HEK293 (cell line): ENCODE results near the gene IFT172.

Experiments
- CTCF ChIA-PET: fragments of 350-600 bp; formaldehyde crosslinking; extraction: SDS; loops from one replicate; lab custom pipeline; 2021; ENCODE audit warnings: antibody characterized with exemption; lab: Yijun Ruan, JAX
- POLR2A ChIA-PET: fragments of 300-600 bp; formaldehyde crosslinking; extraction: SDS; loops from one replicate; lab custom pipeline; 2020; ENCODE audit warnings: antibody characterized with exemption, inconsistent platforms; lab: Yijun Ruan, JAX
- H3K27ac ChIP-seq: fragments of 200-500 bp; sonication (Bioruptor generic); 2 replicates; pipeline ENCODE4 v1.5.1; 2014; ENCODE audit warnings: low read depth, low read length, control low read depth, inconsistent platforms; ENCODE audit errors: extremely low read depth
- H3K36me3 ChIP-seq, 2 experiments: fragments of 200-500 bp in 1 of 2; sonication (Bioruptor generic) in 1 of 2; 1 replicate in 1 of 2; 2 replicates in 1 of 2; pipeline ENCODE4 v1.5.1; 2014 to 2017; ENCODE audit warnings: inconsistent platforms in 2 of 2, low read length in 2 of 2; ENCODE audit not compliant: control insufficient read depth in 2 of 2, insufficient read depth in 1 of 2
- H3K4me1 ChIP-seq: fragments of 200-500 bp; sonication (Bioruptor generic); 2 replicates; pipeline ENCODE4 v1.5.1; 2014; ENCODE audit warnings: mild to moderate bottlenecking, low read length, inconsistent platforms; ENCODE audit not compliant: control insufficient read depth, insufficient read depth
- H3K4me3 ChIP-seq: 2 replicates; pipeline ENCODE4 v1.5.1; 2011; ENCODE audit warnings: low read depth, mild to moderate bottlenecking, control low read depth, low read length, moderate library complexity
- H3K9me3 ChIP-seq: fragments of 200-500 bp; sonication (Bioruptor generic); 2 replicates; pipeline ENCODE4 v1.5.1; 2014; ENCODE audit warnings: low read depth, low read length, inconsistent platforms; ENCODE audit not compliant: control insufficient read depth, insufficient read depth
- GLI4 ChIP-seq: fragments of 450-650 bp; formaldehyde crosslinking; IDR thresholded peaks from 2 replicates; pipeline ENCODE4 v1.5.1; 2016; ENCODE audit warnings: missing biosample characterization, missing genetic modification characterization
- REPIN1 ChIP-seq: fragments of 450-650 bp; formaldehyde crosslinking; IDR thresholded peaks from 2 replicates; pipeline ENCODE4 v1.5.1; 2017; ENCODE audit warnings: missing biosample characterization, missing genetic modification characterization, low read depth
- ZBTB20 ChIP-seq: fragments of 450-650 bp; formaldehyde crosslinking; IDR thresholded peaks from 2 replicates; pipeline ENCODE4 v1.5.1; 2016; ENCODE audit warnings: missing biosample characterization, missing genetic modification characterization
- ZFP41 ChIP-seq: fragments of 450-650 bp; formaldehyde crosslinking; IDR thresholded peaks from 2 replicates; pipeline ENCODE4 v1.5.1; 2016; ENCODE audit warnings: missing biosample characterization, missing genetic modification characterization, borderline replicate concordance
- ZNF121 ChIP-seq: fragments of 450-650 bp; formaldehyde crosslinking; IDR thresholded peaks from 2 replicates; pipeline ENCODE4 v1.5.1; 2016; ENCODE audit warnings: missing biosample characterization, missing genetic modification characterization
- ZNF16 ChIP-seq: fragments of 450-650 bp; formaldehyde crosslinking; IDR thresholded peaks from 2 replicates; pipeline ENCODE4 v1.5.1; 2016; ENCODE audit warnings: low read depth, missing biosample characterization, missing genetic modification characterization
- ZNF19 ChIP-seq: fragments of 450-650 bp; formaldehyde crosslinking; IDR thresholded peaks from 2 replicates; pipeline ENCODE4; 2016; ENCODE audit warnings: missing biosample characterization, missing genetic modification characterization, low read depth
- ZNF311 ChIP-seq: fragments of 450-650 bp; formaldehyde crosslinking; IDR thresholded peaks from 2 replicates; pipeline ENCODE4 v1.5.1; 2017; ENCODE audit warnings: missing biosample characterization, missing genetic modification characterization, borderline replicate concordance
- ZNF416 ChIP-seq: fragments of 450-650 bp; formaldehyde crosslinking; IDR thresholded peaks from 2 replicates; pipeline ENCODE4 v1.5.1; 2016; ENCODE audit warnings: missing biosample characterization, missing genetic modification characterization
- ZNF473 ChIP-seq: fragments of 450-650 bp; formaldehyde crosslinking; IDR thresholded peaks from 2 replicates; pipeline ENCODE4 v1.5.1; 2017; ENCODE audit warnings: missing biosample characterization, missing genetic modification characterization
- ZNF521 ChIP-seq: fragments of 450-650 bp; formaldehyde crosslinking; IDR thresholded peaks from 2 replicates; pipeline ENCODE4 v1.5.1; 2017; ENCODE audit warnings: missing biosample characterization, mild to moderate bottlenecking, missing genetic modification characterization
- ZNF571 ChIP-seq: fragments of 450-650 bp; formaldehyde crosslinking; IDR thresholded peaks from 2 replicates; pipeline ENCODE4 v1.5.0; 2017; ENCODE audit warnings: missing biosample characterization, missing genetic modification characterization
- ZNF600 ChIP-seq: fragments of 450-650 bp; formaldehyde crosslinking; IDR thresholded peaks from 2 replicates; pipeline ENCODE4 v1.5.1; 2016; ENCODE audit warnings: missing biosample characterization, missing genetic modification characterization
- ZNF629 ChIP-seq: fragments of 450-650 bp; formaldehyde crosslinking; IDR thresholded peaks from 2 replicates; pipeline ENCODE4 v1.5.1; 2017; ENCODE audit warnings: missing biosample characterization, missing genetic modification characterization
- ZNF660 ChIP-seq: fragments of 450-650 bp; IDR thresholded peaks from 2 replicates; pipeline ENCODE4 v1.5.1; 2018; ENCODE audit warnings: missing biosample characterization, mild to moderate bottlenecking, missing genetic modification characterization
- ZNF76 ChIP-seq: fragments of 450-650 bp; formaldehyde crosslinking; IDR thresholded peaks from 2 replicates; pipeline ENCODE4; 2016; ENCODE audit warnings: low read depth, missing biosample characterization, missing genetic modification characterization, borderline replicate concordance
- TF ChIP-seq, protein P1 (sequence below): fragments of 450-650 bp; formaldehyde crosslinking; IDR thresholded peaks from 2 replicates; pipeline ENCODE4 v1.5.1; 2016; ENCODE audit warnings: missing biosample characterization, missing genetic modification characterization, low read depth
- TF ChIP-seq, protein P2 (sequence below): fragments of 450-650 bp; formaldehyde crosslinking; IDR thresholded peaks from 2 replicates; pipeline ENCODE4 v1.5.1; 2016; ENCODE audit warnings: missing biosample characterization, missing genetic modification characterization
- TF ChIP-seq, protein P3 (sequence below): fragments of 450-650 bp; formaldehyde crosslinking; IDR thresholded peaks from 2 replicates; pipeline ENCODE4 v1.5.1; 2016; ENCODE audit warnings: missing biosample characterization, missing genetic modification characterization
- TF ChIP-seq, protein P4 (sequence below): fragments of 450-650 bp; formaldehyde crosslinking; IDR thresholded peaks from 2 replicates; pipeline ENCODE4 v1.5.1; 2016; ENCODE audit warnings: missing biosample characterization, missing genetic modification characterization
- TF ChIP-seq, protein P5 (sequence below): fragments of 450-650 bp; formaldehyde crosslinking; IDR thresholded peaks from 2 replicates; pipeline ENCODE4 v1.5.1; 2017; ENCODE audit warnings: missing biosample characterization, missing genetic modification characterization

Gene IFT172

DNA sequence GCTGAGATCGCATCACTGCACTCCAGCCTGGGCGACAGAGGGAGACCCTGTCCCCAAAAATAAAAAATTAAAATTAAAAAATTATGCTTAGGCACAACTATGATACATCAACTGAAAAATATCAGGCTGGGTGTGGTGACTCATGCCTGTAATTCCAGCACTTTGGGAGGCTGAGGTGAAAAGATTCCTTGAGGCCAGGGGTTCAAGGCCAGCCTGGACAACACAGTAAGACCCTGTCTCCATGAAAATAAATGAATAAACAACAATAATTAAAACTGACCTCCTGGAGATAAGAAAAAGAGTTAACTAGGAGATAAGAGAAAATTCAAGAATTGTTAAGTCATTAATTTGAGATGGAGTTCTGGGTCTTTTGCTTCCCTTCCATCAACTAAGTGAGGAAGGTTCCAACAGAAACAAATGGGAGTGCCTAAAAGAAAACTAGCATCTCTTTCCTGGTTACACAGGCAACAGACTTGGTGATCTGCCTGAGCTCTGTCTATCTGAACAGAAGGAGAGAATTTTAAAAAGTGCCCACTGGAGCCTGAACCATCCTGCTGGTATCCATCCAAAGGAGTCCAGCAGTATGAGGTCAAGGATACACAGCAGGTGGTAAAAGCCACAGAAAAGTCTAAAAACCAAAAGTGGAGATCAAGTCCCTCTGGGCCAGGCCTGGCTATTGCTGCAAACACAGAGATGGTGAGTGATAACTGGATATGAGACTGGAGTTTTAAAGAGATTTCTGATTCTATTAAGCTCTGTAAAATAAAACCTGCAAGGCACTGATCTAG lies 89.0 kb downstream of the IFT172 start:
- ChIA-PET CTCF (interaction anchor here (0.7 kb wide), 1 partner anchor 136 kb away, joined by 3 read pairs; no protein-coding TSS in a partner anchor), POLR2A (no interaction called here)
- H3K27ac ChIP-seq, result 0 out of 2 replicates have a peak overlapping the region, but pooled peaks have one; percentile 43

DNA sequence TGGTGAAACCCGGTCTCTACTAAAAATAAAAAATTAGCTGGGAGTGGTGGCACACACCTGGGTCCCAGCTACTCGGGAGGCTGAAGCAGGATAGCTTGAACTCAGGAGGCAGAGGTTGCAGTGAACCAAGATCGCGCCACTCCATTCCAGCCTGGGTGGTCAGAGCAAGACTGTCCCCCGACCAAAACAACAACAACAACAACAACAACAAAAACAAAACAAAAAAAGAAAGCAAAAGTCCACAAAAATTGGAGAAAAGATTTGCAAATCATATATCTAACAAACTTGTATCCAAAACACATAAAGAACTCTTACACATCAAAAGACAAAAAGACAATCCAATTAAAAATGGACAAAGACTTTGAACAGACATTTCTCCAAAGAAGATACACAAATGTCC lies 90.6 kb downstream of the IFT172 start:
- ChIA-PET POLR2A (no interaction called here), CTCF (interaction anchor here (0.6 kb wide), 1 partner anchor 217 kb away, joined by 4 read pairs; no protein-coding TSS in a partner anchor)
- Histone ChIP-seq H3K4me1 (peaks cover 2% of the 10 kb centered on the region; the same call in 1 of the 2 replicates), H3K36me3 (peaks cover 19 to 22% of the 10 kb centered on the region in 2 experiments; a peak in 2 of 3 replicates), H3K4me3 (no peak overlapping the region), H3K27ac (no peak overlapping the region), H3K9me3 (no peaks in the 10 kb centered on the region)
- TF ChIP-seq, protein P1, sequence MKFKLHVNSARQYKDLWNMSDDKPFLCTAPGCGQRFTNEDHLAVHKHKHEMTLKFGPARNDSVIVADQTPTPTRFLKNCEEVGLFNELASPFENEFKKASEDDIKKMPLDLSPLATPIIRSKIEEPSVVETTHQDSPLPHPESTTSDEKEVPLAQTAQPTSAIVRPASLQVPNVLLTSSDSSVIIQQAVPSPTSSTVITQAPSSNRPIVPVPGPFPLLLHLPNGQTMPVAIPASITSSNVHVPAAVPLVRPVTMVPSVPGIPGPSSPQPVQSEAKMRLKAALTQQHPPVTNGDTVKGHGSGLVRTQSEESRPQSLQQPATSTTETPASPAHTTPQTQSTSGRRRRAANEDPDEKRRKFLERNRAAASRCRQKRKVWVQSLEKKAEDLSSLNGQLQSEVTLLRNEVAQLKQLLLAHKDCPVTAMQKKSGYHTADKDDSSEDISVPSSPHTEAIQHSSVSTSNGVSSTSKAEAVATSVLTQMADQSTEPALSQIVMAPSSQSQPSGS, result no peak
- TF ChIP-seq ZNF600 (tag by site-specific recombination) (no peak), ZFP41 (tag by site-specific recombination) (no peak), ZNF416 (tag by site-specific recombination) (no peak), REPIN1 (tag by site-specific recombination) (no peak), ZNF521 (tag by site-specific recombination) (no peak), ZBTB20 (tag by site-specific recombination) (no peak), GLI4 (tag by site-specific recombination) (no peak), ZNF473 (no peak), ZNF311 (tag by site-specific recombination) (no peak), ZNF19 (tag by site-specific recombination) (no peak), ZNF16 (tag by site-specific recombination) (no peak), ZNF76 (tag by site-specific recombination) (no peak), ZNF571 (tag by site-specific recombination) (no peak), ZNF629 (tag by site-specific recombination) (no peak)
- TF ChIP-seq, protein P2, sequence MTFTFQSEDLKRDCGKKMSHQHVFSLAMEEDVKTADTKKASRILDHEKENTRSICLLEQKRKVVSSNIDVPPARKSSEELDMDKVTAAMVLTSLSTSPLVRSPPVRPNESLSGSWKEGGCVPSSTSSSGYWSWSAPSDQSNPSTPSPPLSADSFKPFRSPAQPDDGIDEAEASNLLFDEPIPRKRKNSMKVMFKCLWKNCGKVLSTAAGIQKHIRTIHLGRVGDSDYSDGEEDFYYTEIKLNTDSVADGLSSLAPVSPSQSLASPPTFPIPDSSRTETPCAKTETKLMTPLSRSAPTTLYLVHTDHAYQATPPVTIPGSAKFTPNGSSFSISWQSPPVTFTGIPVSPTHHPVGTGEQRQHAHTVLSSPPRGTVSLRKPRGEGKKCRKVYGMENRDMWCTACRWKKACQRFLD (tag by site-specific recombination), result no peak
- TF ChIP-seq, protein P3, sequence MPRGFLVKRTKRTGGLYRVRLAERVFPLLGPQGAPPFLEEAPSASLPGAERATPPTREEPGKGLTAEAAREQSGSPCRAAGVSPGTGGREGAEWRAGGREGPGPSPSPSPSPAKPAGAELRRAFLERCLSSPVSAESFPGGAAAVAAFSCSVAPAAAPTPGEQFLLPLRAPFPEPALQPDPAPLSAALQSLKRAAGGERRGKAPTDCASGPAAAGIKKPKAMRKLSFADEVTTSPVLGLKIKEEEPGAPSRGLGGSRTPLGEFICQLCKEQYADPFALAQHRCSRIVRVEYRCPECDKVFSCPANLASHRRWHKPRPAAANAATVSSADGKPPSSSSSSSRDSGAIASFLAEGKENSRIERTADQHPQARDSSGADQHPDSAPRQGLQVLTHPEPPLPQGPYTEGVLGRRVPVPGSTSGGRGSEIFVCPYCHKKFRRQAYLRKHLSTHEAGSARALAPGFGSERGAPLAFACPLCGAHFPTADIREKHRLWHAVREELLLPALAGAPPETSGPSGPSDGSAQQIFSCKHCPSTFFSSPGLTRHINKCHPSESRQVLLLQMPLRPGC (tag by site-specific recombination), result no peak
- TF ChIP-seq, protein P4, sequence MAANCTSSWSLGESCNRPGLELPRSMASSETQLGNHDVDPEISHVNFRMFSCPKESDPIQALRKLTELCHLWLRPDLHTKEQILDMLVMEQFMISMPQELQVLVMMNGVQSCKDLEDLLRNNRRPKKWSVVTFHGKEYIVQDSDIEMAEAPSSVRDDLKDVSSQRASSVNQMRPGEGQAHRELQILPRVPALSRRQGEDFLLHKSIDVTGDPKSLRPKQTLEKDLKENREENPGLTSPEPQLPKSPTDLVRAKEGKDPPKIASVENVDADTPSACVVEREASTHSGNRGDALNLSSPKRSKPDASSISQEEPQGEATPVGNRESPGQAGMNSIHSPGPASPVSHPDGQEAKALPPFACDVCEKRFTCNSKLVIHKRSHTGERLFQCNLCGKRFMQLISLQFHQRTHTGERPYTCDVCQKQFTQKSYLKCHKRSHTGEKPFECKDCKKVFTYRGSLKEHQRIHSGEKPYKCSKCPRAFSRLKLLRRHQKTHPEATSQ (tag by site-specific recombination), result no peak
- TF ChIP-seq, protein P5, sequence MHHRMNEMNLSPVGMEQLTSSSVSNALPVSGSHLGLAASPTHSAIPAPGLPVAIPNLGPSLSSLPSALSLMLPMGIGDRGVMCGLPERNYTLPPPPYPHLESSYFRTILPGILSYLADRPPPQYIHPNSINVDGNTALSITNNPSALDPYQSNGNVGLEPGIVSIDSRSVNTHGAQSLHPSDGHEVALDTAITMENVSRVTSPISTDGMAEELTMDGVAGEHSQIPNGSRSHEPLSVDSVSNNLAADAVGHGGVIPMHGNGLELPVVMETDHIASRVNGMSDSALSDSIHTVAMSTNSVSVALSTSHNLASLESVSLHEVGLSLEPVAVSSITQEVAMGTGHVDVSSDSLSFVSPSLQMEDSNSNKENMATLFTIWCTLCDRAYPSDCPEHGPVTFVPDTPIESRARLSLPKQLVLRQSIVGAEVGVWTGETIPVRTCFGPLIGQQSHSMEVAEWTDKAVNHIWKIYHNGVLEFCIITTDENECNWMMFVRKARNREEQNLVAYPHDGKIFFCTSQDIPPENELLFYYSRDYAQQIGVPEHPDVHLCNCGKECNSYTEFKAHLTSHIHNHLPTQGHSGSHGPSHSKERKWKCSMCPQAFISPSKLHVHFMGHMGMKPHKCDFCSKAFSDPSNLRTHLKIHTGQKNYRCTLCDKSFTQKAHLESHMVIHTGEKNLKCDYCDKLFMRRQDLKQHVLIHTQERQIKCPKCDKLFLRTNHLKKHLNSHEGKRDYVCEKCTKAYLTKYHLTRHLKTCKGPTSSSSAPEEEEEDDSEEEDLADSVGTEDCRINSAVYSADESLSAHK (tag by site-specific recombination), result no peak

More for the DNA sequence above, 89.0 kb downstream of the IFT172 start:
- peaks cover 25 to 33% of the 10 kb centered on the region in 2 experiments; a peak in 2 of 3 replicates for H3K36me3 ChIP-seq
- peaks cover 2% of the 10 kb centered on the region; the same call in 1 of the 2 replicates for H3K4me1 ChIP-seq
- H3K4me3 ChIP-seq, result no peak overlapping the region
- TF ChIP-seq ZNF121 (tag by site-specific recombination), result peak; percentile 55; the same call in 1 of the 2 replicates
- TF ChIP-seq ZNF660, result no peak
- H3K9me3 ChIP-seq, result no peaks in the 10 kb centered on the region
